ENCODE measurements around the gene UBE2H. TPM values are rescaled to one million over a fixed set of nuclear protein-coding genes. Genes with fewer than 3 reads are reported as not detected.

UBE2H gene
- total RNA-seq, 4 donors from 2014 or later, result 68.3 to 123 (median 91.4) TPM

DNA sequence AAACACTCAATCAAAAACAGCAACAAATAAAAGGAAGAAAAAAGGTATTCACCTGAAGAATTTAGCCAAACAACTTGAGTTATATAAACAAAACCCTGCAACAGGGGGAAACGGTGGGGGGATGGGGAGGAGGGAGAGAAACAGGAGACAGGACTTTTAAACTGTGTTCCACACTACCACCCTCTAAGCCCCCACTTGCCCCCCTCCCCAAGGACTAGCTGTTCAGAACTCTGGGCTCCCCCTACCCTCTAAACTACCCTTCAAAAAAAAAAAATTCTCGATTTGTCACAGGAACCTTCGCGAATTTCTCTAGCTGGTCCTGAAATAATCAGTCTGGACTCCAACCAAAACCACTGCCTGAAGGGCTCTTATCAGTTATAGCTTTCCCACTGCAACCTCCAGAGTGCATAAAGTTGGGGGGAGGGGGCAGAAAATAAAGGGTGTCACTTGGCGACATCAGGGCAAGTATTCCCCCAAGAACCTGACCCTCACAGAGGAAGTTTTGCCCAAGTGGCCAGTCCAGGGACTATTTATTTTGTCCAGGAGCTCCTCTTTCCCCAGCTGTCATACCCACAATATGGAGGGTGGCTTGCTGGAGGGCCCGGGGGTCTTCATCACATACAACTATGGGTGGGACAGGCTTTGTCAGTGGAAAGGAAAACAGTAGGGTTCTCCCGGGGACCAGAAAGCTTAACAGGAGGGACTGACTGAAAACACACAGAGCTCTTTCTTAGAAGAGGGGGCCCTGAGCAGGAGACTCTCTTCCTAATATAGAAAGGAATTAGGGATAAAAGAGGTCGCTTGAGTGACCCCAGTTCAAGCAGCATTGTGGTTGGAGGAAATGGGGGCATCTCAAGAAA, 1.3 kb downstream of the UBE2H start:
- TF ChIP-seq POLR2A (IDR thresholded peaks at IDR 0.05; ENCODE audit: low read depth), result no peak
- TF ChIP-seq, protein P1, sequence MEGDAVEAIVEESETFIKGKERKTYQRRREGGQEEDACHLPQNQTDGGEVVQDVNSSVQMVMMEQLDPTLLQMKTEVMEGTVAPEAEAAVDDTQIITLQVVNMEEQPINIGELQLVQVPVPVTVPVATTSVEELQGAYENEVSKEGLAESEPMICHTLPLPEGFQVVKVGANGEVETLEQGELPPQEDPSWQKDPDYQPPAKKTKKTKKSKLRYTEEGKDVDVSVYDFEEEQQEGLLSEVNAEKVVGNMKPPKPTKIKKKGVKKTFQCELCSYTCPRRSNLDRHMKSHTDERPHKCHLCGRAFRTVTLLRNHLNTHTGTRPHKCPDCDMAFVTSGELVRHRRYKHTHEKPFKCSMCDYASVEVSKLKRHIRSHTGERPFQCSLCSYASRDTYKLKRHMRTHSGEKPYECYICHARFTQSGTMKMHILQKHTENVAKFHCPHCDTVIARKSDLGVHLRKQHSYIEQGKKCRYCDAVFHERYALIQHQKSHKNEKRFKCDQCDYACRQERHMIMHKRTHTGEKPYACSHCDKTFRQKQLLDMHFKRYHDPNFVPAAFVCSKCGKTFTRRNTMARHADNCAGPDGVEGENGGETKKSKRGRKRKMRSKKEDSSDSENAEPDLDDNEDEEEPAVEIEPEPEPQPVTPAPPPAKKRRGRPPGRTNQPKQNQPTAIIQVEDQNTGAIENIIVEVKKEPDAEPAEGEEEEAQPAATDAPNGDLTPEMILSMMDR (IDR thresholded peaks at IDR 0.05), result no peak
- Histone ChIP-seq H3K4me3 (peak overlapping the region; percentile 90 to 100 (median 97)), H3K9me3 (no peaks in the 10 kb centered on the region), H3K27ac (replicated peaks in 1 of 4) (peak overlapping the region; percentile 97 to 99 (median 98)), H3K4me1 (peaks cover 34 to 51% (median 44%) of the 10 kb centered on the region in 4 donors), H3K27me3 (no peaks in the 10 kb centered on the region), H3K36me3 (no peaks in the 10 kb centered on the region)
- intact Hi-C loops (cut with DNase I), result no loop called here
- no peak for DNase-seq (ENCODE audit: extremely low spot score)
- 3% methylated on average over 8 of the region's 8 CpGs for WGBS

DNA sequence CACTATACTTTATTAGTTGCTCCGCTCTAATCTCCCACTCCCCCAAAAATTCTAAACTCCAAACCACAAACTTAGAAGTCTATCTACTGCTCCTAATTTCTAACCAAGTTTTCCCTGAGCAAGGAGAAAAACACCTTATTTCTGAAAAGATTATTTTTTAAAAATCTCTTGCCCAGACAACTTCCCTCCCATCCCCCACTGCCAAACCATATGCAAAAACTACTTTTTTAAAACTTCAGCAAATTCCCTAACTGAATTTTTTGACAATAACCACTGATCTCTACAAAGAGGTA, 1.9 kb downstream of the UBE2H start:
- Histone ChIP-seq H3K9me3 (no peaks in the 10 kb centered on the region), H3K27ac (replicated peaks in 1 of 4) (peak overlapping the region; percentile 97 to 99 (median 98)), H3K27me3 (no peaks in the 10 kb centered on the region), H3K4me1 (peaks cover 35 to 55% (median 47%) of the 10 kb centered on the region in 4 donors), H3K4me3 (peak overlapping the region; percentile 90 to 100 (median 97)), H3K36me3 (no peaks in the 10 kb centered on the region)
- TF ChIP-seq POLR2A (IDR thresholded peaks at IDR 0.05; ENCODE audit: low read depth), result no peak
- TF ChIP-seq POLR2AphosphoS5 (IDR thresholded peaks at IDR 0.05), result no peak
- TF ChIP-seq EP300 (IDR thresholded peaks at IDR 0.05), result no peak
- TF ChIP-seq, protein P1 (IDR thresholded peaks at IDR 0.05), result no peak
- 22% methylated on average over 1 of the region's 1 CpG for WGBS
- intact Hi-C loops (cut with DNase I), result no loop called here
- no peak for DNase-seq (ENCODE audit: extremely low spot score)

DNA sequence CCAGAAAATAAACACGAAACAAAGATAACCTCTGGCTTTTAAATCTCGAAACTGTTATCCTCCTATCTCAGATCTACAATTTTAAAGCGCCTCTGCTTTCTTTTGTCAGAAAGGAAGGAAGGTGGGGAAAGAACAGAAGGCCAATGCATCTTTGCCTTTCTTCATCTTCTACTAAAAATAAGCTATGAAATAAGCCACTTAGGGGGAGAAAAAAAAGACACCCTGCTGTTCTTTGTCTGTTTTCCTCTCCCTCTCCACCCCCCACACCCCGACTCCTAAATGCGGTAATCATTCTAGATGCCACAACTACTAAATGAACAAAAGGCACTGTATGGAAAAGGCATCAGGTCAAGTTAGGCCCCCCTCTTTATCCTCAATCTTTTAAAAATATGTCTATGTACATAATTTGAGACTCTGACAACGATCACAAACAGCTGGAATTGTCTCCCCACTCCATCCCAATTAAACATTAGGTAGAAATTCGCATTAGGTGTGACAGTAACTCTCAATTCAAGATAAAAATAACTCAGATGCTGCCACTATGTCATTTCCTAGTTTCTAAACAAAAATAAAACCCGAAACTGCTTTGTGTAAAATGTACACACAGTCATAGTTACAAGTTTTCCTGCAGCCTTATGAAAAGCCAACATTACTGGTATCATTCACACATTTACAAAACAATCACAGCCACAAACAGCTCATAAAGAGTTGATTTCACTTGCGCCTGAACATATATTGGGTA, 2.4 kb downstream of the UBE2H start:
- intact Hi-C loops (cut with DNase I), result no loop called here
- H3K27ac ChIP-seq (replicated peaks in 1 of 4), result peak overlapping the region; percentile 97 to 99 (median 98)
- H3K9me3 ChIP-seq, result no peaks in the 10 kb centered on the region
- H3K27me3 ChIP-seq, result no peaks in the 10 kb centered on the region
- peaks cover 35 to 60% (median 47%) of the 10 kb centered on the region in 4 donors for H3K4me1 ChIP-seq
- TF ChIP-seq POLR2A (IDR thresholded peaks at IDR 0.05; ENCODE audit: low read depth), result no peak
- H3K36me3 ChIP-seq, result no peaks in the 10 kb centered on the region
- no peak for DNase-seq (ENCODE audit: extremely low spot score)
- WGBS, result 11% methylated on average over 9 of the region's 9 CpGs
- H3K4me3 ChIP-seq, result peak overlapping the region; percentile 90 to 100 (median 97)

- peak overlapping the region; percentile 97 to 99 (median 98) for H3K27ac ChIP-seq (replicated peaks in 1 of 4)
- intact Hi-C loops (cut with DNase I), result loop anchor here (2.0 to 5.0 kb wide), 2 partner anchors 87 to 119 kb away; no protein-coding TSS in a partner anchor
- H3K36me3 ChIP-seq, result no peaks in the 10 kb centered on the region
- DNase-seq (ENCODE audit: extremely low spot score), result no peak
- H3K9me3 ChIP-seq, result no peaks in the 10 kb centered on the region
- H3K4me1 ChIP-seq, result peaks cover 35 to 62% (median 47%) of the 10 kb centered on the region in 4 donors
- TF ChIP-seq, protein P1 (IDR thresholded peaks at IDR 0.05), result no peak
- TF ChIP-seq POLR2AphosphoS5 (IDR thresholded peaks at IDR 0.05), result peak in 1 of 2 donors; percentile 76
- peak overlapping the region; percentile 90 to 100 (median 97) for H3K4me3 ChIP-seq
- H3K27me3 ChIP-seq, result no peaks in the 10 kb centered on the region
- 8% methylated on average over 10 of the region's 10 CpGs for WGBS
Observed at GRCh38 chr7:129949292-129950133, 3.2 kb downstream of the UBE2H start.
